GM12878 (cell line): Measurements from ENCODE around the gene TMEM128. TPM values are rescaled to one million over a fixed set of nuclear protein-coding genes. Genes with fewer than 3 reads are reported as not detected.

Experiments
- ATAC-seq: fragments of 200-7000 bp; cut with Tn5 transposase; 3 replicates; pipeline ENCODE4 v1.9.1; 2020; ENCODE audit warnings: mild to moderate bottlenecking, moderate library complexity
- BruUV-seq: library from RNA; stranded (reverse); fragments of 400-500 nt; replicated peaks from 2 replicates; lab custom pipeline; 2021; lab: Mats Ljungman, UMichigan
- CTCF ChIA-PET: fragments of 300-600 bp; sonication (Branson Sonifier 250); formaldehyde crosslinking; extraction: SDS; loops from one replicate; lab custom pipeline; 2021; ENCODE audit warnings: inconsistent platforms; lab: Yijun Ruan, JAX
- POLR2A ChIA-PET: fragments of 350-600 bp; formaldehyde crosslinking; extraction: SDS; loops from one replicate; lab custom pipeline; 2021; ENCODE audit warnings: inconsistent platforms; lab: Charles Lee
- RAD21 ChIA-PET: fragments of 300-600 bp; sonication (Branson Sonifier 250); formaldehyde crosslinking; loops from one replicate; lab custom pipeline; 2023; ENCODE audit warnings: antibody characterized with exemption; ENCODE audit not compliant: unreplicated experiment; lab: Charles Lee
- SMC1A ChIA-PET: fragments of 300-600 bp; sonication (Branson Sonifier 250); formaldehyde crosslinking; loops from one replicate; lab custom pipeline; 2023; ENCODE audit not compliant: unreplicated experiment, uncharacterized antibody; lab: Charles Lee
- DNase-seq: peaks from one replicate; pipeline ENCODE4 v3.0.0-alpha.2; 2011; ENCODE audit warnings: low read depth, low spot score
- FAIRE-seq: peaks from 3 replicates; lab custom pipeline; 2011; peaks lifted over from hg19 to GRCh38; lab: Jason Lieb, UNC
- H2AFZ ChIP-seq: 2 replicates; pipeline ENCODE4 v1.6.0; 2011; ENCODE audit warnings: low read depth, low read length, control low read depth; ENCODE audit not compliant: control insufficient read depth
- H3K27ac ChIP-seq: 2 replicates; pipeline ENCODE4 v1.5.1; 2011; ENCODE audit warnings: control low read depth; ENCODE audit not compliant: control insufficient read depth, insufficient read depth
- H3K27me3 ChIP-seq, 2 experiments: replicated peaks in 1 of 2; 2 replicates each; pipeline versions ENCODE4 v1.6.0 to v1.6.1; 2011; ENCODE audit warnings: low read length in 1 of 2; ENCODE audit not compliant: control insufficient read depth in 2 of 2, insufficient read depth in 2 of 2
- H3K36me3 ChIP-seq, 2 experiments: 2 replicates each; pipeline ENCODE4 v1.5.1; 2011; ENCODE audit warnings: low read length in 1 of 2; ENCODE audit not compliant: control insufficient read depth in 2 of 2, insufficient read depth in 2 of 2
- H3K4me1 ChIP-seq: 2 replicates; pipeline ENCODE4 v1.6.1; 2011; ENCODE audit warnings: mild to moderate bottlenecking, low read length, moderate library complexity, mixed read lengths; ENCODE audit not compliant: control insufficient read depth, insufficient read depth
- H3K4me2 ChIP-seq: 2 replicates; pipeline ENCODE4 v1.6.0; 2011; ENCODE audit warnings: control low read depth; ENCODE audit not compliant: control insufficient read depth, insufficient read depth
- H3K4me3 ChIP-seq: fragments of 200-600 bp; sonication (generic); 2 replicates; pipeline ENCODE4 v1.5.1; 2016
- H3K79me2 ChIP-seq: 2 replicates; pipeline ENCODE4 v1.6.0; 2011; ENCODE audit warnings: low read length; ENCODE audit not compliant: control insufficient read depth, insufficient read depth
- H3K9ac ChIP-seq: 2 replicates; pipeline ENCODE4 v1.8.0; 2011; ENCODE audit warnings: low read length, control low read depth, mixed read lengths; ENCODE audit not compliant: control insufficient read depth, insufficient read depth
- H3K9me3 ChIP-seq: replicated peaks from 3 replicates; pipeline ENCODE4 v1.5.1; 2011; ENCODE audit warnings: mild to moderate bottlenecking, low read length; ENCODE audit not compliant: control insufficient read depth, insufficient read depth
- H4K20me1 ChIP-seq: 2 replicates; pipeline ENCODE4 v1.6.0; 2011; ENCODE audit not compliant: control insufficient read depth, insufficient read depth
- CBFB ChIP-seq: IDR thresholded peaks from 2 replicates; pipeline ENCODE4 v1.6.1; 2016; ENCODE audit warnings: antibody characterized with exemption, low read depth
- CBX3 ChIP-seq: fragments of 200-600 bp; sonication (generic); IDR thresholded peaks from 2 replicates; pipeline ENCODE4 v1.6.1; 2016; ENCODE audit warnings: low read depth, borderline replicate concordance
- E4F1 ChIP-seq: fragments of 450-650 bp; IDR thresholded peaks from 2 replicates; pipeline ENCODE4 v1.6.1; 2018; ENCODE audit warnings: borderline replicate concordance, mild to moderate bottlenecking; ENCODE audit not compliant: partially characterized antibody
- EED ChIP-seq: sonication (generic); IDR thresholded peaks from 2 replicates; pipeline ENCODE4 v1.6.1; 2016; ENCODE audit warnings: antibody characterized with exemption, low read depth
- ETV6 ChIP-seq, 2 experiments: fragments of 450-650 bp in 1 of 2; IDR thresholded peaks in 1 of 2; conservative IDR thresholded peaks in 1 of 2; 2 replicates each; pipeline ENCODE4 v1.6.1; 2014; ENCODE audit warnings: antibody characterized with exemption in 1 of 2, borderline replicate concordance in 1 of 2, low read depth in 1 of 2, mild to moderate bottlenecking in 1 of 2, moderate library complexity in 1 of 2
- MAX ChIP-seq: IDR thresholded peaks from 2 replicates; pipeline ENCODE4 v1.6.1; 2012; ENCODE audit warnings: low read depth, low read length, improper control_type of control experiment
- MEF2A ChIP-seq: IDR thresholded peaks from 2 replicates; pipeline ENCODE4 v1.6.1; 2011; ENCODE audit warnings: low read depth, mild to moderate bottlenecking, low read length, moderate library complexity; ENCODE audit not compliant: insufficient read depth
- NFXL1 ChIP-seq: fragments of 450-650 bp; IDR thresholded peaks from 2 replicates; pipeline ENCODE4 v1.6.1; 2017; ENCODE audit warnings: antibody characterized with exemption, mild to moderate bottlenecking, borderline replicate concordance
- TCF7 ChIP-seq: IDR thresholded peaks from 2 replicates; pipeline ENCODE4 v1.6.1; 2014; ENCODE audit warnings: antibody characterized with exemption, borderline replicate concordance
- WRNIP1 ChIP-seq: IDR thresholded peaks from 2 replicates; pipeline ENCODE4 v1.6.1; 2011; ENCODE audit warnings: low read depth, low read length, improper control_type of control experiment, borderline replicate concordance
- ZBTB4 ChIP-seq: fragments of 450-650 bp; formaldehyde crosslinking; IDR thresholded peaks from 2 replicates; pipeline ENCODE4 v1.4.0; 2022; ENCODE audit warnings: mild to moderate bottlenecking, moderate library complexity
- WGBS: methylation state at CpG from one replicate; pipeline ENCODE4 v1.1.6; 2016; ENCODE audit warnings: low lambda C conversion rate; ENCODE audit not compliant: insufficient replicate concordance, insufficient coverage; ENCODE audit errors: missing lambda C conversion rate; 5-methylcytosine and 5-hydroxymethylcytosine counted together
- in situ Hi-C: fragments of 300-500 bp; cut with MboI; formaldehyde crosslinking; loops from 9 replicates; pipeline ENCODE4 v1.14.3; 2018; ENCODE audit warnings: mixed read lengths
- intact Hi-C: fragments of 100-400 bp; cut with micrococcal nuclease; formaldehyde crosslinking; loops from one replicate; pipeline ENCODE4 v1.14.2; 2022; ENCODE audit not compliant: unreplicated experiment
- polyA plus RNA-seq, 11 experiments: library from polyadenylated mRNA; depleted of rRNA in 4 of 11; unstranded in 6 of 11; stranded (reverse) in 5 of 11; fragments of >200 nt; fragmentation: Nextera tagmentation in 4 of 11; fragmentation: Illumina TruSeq in 1 of 11; extraction: Ambion mirVana in 4 of 11; extraction: Trizol in 1 of 11; gene quantifications; 1 replicate in 1 of 11; 2 replicates in 10 of 11; pipeline versions ENCODE4 v1.2.1 to v1.2.3, GENCODE V29; 2011 to 2016; ENCODE audit warnings: inconsistent platforms in 2 of 11, missing spikeins in 2 of 11, low read depth in 1 of 11
- total RNA-seq, 4 experiments: library from RNA; depleted of rRNA in 3 of 4; stranded (reverse); fragments of >200 nt in 3 of 4; fragmentation: Illumina TruSeq in 1 of 4; extraction: Trizol in 1 of 4; gene quantifications; 2 replicates each; pipeline versions ENCODE4 v1.2.1 to v1.2.3, GENCODE V29; 2013 to 2021

TMEM128 gene
- total and polyA plus RNA-seq, 10 of the 15 experiments (the other 5 are each of a cell fraction or from before 2014, with no cell fraction given), result 9.3 to 44.2 (median 18.9) TPM

- DNase-seq (no peak), FAIRE-seq (no peak), ATAC-seq (no peak)
- Histone ChIP-seq H2AFZ (no peak overlapping the region), H3K9me3 (no peaks in the 10 kb centered on the region), H3K36me3 (no peaks in the 10 kb centered on the region), H3K79me2 (no peaks in the 10 kb centered on the region), H3K4me1 (no peaks in the 10 kb centered on the region), H3K4me3 (no peak overlapping the region), H3K9ac (no peak overlapping the region), H4K20me1 (no peaks in the 10 kb centered on the region), H3K27me3 (peaks cover 1 to 2% of the 10 kb centered on the region in 2 experiments; a peak in 2 of 4 replicates), H3K27ac (no peak overlapping the region), H3K4me2 (no peak overlapping the region)
- in situ Hi-C loops, result no loop called here
- no TSS peak for BruUV-seq
- SMC1A ChIA-PET, result no interaction called here
- TF ChIP-seq CBFB, result no peak
- no peak for TF ChIP-seq MEF2A
- no peak for TF ChIP-seq ETV6 (conservative IDR thresholded peaks at IDR 0.05 in 1 of 2, IDR thresholded peaks at IDR 0.05 in 1 of 2; ENCODE audit: borderline replicate concordance in 1 of 2, low read depth in 1 of 2)
- TF ChIP-seq CBX3, result no peak
- TF ChIP-seq MAX, result no peak
- no peak for TF ChIP-seq EED
- no peak for TF ChIP-seq NFXL1
- TF ChIP-seq WRNIP1, result no peak
- TF ChIP-seq TCF7, result no peak
- no peak for TF ChIP-seq ZBTB4 (CRISPR knock-in tag)
- TF ChIP-seq E4F1, result no peak
- 3% methylated on average over 4 of the region's 4 CpGs for WGBS
- RAD21 ChIA-PET, result no interaction called here
- POLR2A ChIA-PET, result interaction anchor here (0.6 kb wide), 1 partner anchor 48 kb away, joined by 4 read pairs; no protein-coding TSS in a partner anchor
- CTCF ChIA-PET, result no interaction called here
- intact Hi-C loops, result no loop called here
Observed at GRCh38 chr4:4202510-4202909, 45.5 kb downstream of the TMEM128 start.
